Activated CD8-positive, alpha-beta T cell treated with anti-CD3 and anti-CD28 coated beads, Interleukin-2, amount 10 ng/mL, durations not matched to agents 7 days and 5 days (primary cell): Measurements from ENCODE around the gene OR11G2. TPM values are rescaled to one million over a fixed set of nuclear protein-coding genes. Genes with fewer than 3 reads are reported as not detected.
"Not testable (repeated sequence)": the region's sequence is repeated elsewhere in the genome, so short reads cannot be mapped to it uniquely, and the experiment has no call there.

Experiments
- ATAC-seq: fragments of 150-1000 bp; cut with Tn5 transposase; one replicate; pipeline ENCODE4 v1.10.0; 2021; ENCODE audit warnings: moderate library complexity
- CTCF ChIA-PET: fragments of 350-600 bp; sonication (Branson Sonifier 250); formaldehyde crosslinking; loops from one replicate; lab custom pipeline; 2021; ENCODE audit warnings: antibody characterized with exemption; lab: Charles Lee
- POLR2A ChIA-PET: fragments of 350-600 bp; sonication (Branson Sonifier 250); formaldehyde crosslinking; loops from one replicate; lab custom pipeline; 2021; ENCODE audit warnings: antibody characterized with exemption; lab: Charles Lee
- DNase-seq: peaks from one replicate; pipeline ENCODE4 v3.0.0-alpha.2; 2020
- H3K27ac Mint-ChIP-seq: one replicate; pipeline ENCODE4 v1.8.0; 2021; ENCODE audit warnings: mild to moderate bottlenecking, mixed read lengths
- H3K27me3 Mint-ChIP-seq: one replicate; pipeline ENCODE4 v1.8.0; 2021; ENCODE audit warnings: low read depth, mixed read lengths
- H3K36me3 Mint-ChIP-seq: one replicate; pipeline ENCODE4 v1.8.0; 2021; ENCODE audit warnings: low read depth, mixed read lengths
- H3K4me1 Mint-ChIP-seq: one replicate; pipeline ENCODE4 v1.8.0; 2021; ENCODE audit warnings: low read depth, mixed read lengths
- H3K4me3 Mint-ChIP-seq: one replicate; pipeline ENCODE4 v1.8.0; 2021; ENCODE audit warnings: mild to moderate bottlenecking, mixed read lengths
- H3K9me3 Mint-ChIP-seq: one replicate; pipeline ENCODE4 v1.8.0; 2022; ENCODE audit warnings: mixed read lengths; ENCODE audit not compliant: insufficient read depth
- total RNA-seq, 2 experiments: library from RNA; stranded (reverse); gene quantifications; one replicate each; pipeline ENCODE4 v1.2.3, GENCODE V29; 2021

The OR11G2 gene
- total RNA-seq, 2 experiments from 2014 or later = not detected

GRCh38 chr14:20191396-20191795 lies 700 bp downstream of the OR11G2 start:
- H3K27ac Mint-ChIP-seq = no peak overlapping the region
- POLR2A ChIA-PET = no interaction called here
- no peaks in the 10 kb centered on the region for H3K9me3 Mint-ChIP-seq
- ATAC-seq (no peak), DNase-seq (no peak)
- CTCF ChIA-PET = no interaction called here
- no peak overlapping the region for H3K4me3 Mint-ChIP-seq
- peaks cover 6% of the 10 kb centered on the region for H3K27me3 Mint-ChIP-seq
- H3K4me1 Mint-ChIP-seq = no peaks in the 10 kb centered on the region
- no peaks in the 10 kb centered on the region for H3K36me3 Mint-ChIP-seq

GRCh38 chr14:20194101-20194500 lies 3.4 kb downstream of the OR11G2 start:
- no peaks in the 10 kb centered on the region for H3K9me3 Mint-ChIP-seq
- peaks cover 3% of the 10 kb centered on the region for H3K27me3 Mint-ChIP-seq
- H3K27ac Mint-ChIP-seq = no peak overlapping the region
- H3K36me3 Mint-ChIP-seq = no peaks in the 10 kb centered on the region
- H3K4me1 Mint-ChIP-seq = no peaks in the 10 kb centered on the region
- DNase-seq = no peak
- ATAC-seq = no peak
- ChIA-PET POLR2A (no interaction called here), CTCF (no interaction called here)
- H3K4me3 Mint-ChIP-seq = no peak overlapping the region

- CTCF ChIA-PET, H3K27ac Mint-ChIP-seq, H3K4me3 Mint-ChIP-seq, H3K4me1 Mint-ChIP-seq, ATAC-seq, H3K36me3 Mint-ChIP-seq, DNase-seq, H3K27me3 Mint-ChIP-seq, H3K9me3 Mint-ChIP-seq, POLR2A ChIA-PET: not testable (repeated sequence)
Observed at GRCh38 chr14:20195170-20195569, 4.5 kb downstream of the OR11G2 start.

GRCh38 chr14:20195911-20196310 lies 5.2 kb downstream of the OR11G2 start:
- DNase-seq = no peak

GRCh38 chr14:20197459-20197858 lies 6.8 kb downstream of the OR11G2 start:
- POLR2A ChIA-PET = no interaction called here
- Mint-ChIP-seq H3K27me3 (peaks cover 3% of the 10 kb centered on the region), H3K9me3 (no peaks in the 10 kb centered on the region), H3K27ac (no peak overlapping the region), H3K4me1 (no peaks in the 10 kb centered on the region), H3K4me3 (no peak overlapping the region), H3K36me3 (no peaks in the 10 kb centered on the region)
- ATAC-seq = no peak
- DNase-seq = no peak
- CTCF ChIA-PET = no interaction called here

More at GRCh38 chr14:20195911-20196310, 5.2 kb downstream of the OR11G2 start:
- Mint-ChIP-seq H3K27me3 (peaks cover 3% of the 10 kb centered on the region), H3K4me1 (no peaks in the 10 kb centered on the region), H3K36me3 (no peaks in the 10 kb centered on the region), H3K4me3 (no peak overlapping the region), H3K9me3 (no peaks in the 10 kb centered on the region), H3K27ac (no peak overlapping the region)
- POLR2A ChIA-PET = no interaction called here
- CTCF ChIA-PET = no interaction called here
- ATAC-seq = no peak

- ATAC-seq (no peak), DNase-seq (no peak)
- Mint-ChIP-seq H3K4me3 (no peak overlapping the region), H3K9me3 (no peaks in the 10 kb centered on the region), H3K36me3 (no peaks in the 10 kb centered on the region), H3K27me3 (no peaks in the 10 kb centered on the region), H3K4me1 (no peaks in the 10 kb centered on the region), H3K27ac (no peak overlapping the region)
- ChIA-PET CTCF (no interaction called here), POLR2A (no interaction called here)
Observed at GRCh38 chr14:20198991-20199390, 8.3 kb downstream of the OR11G2 start.

- Mint-ChIP-seq H3K4me1 (no peaks in the 10 kb centered on the region), H3K36me3 (no peaks in the 10 kb centered on the region), H3K9me3 (no peaks in the 10 kb centered on the region), H3K27me3 (peaks cover 9% of the 10 kb centered on the region), H3K4me3 (no peak overlapping the region), H3K27ac (no peak overlapping the region)
- ChIA-PET CTCF (no interaction called here), POLR2A (no interaction called here)
- DNase-seq (no peak), ATAC-seq (no peak)
Observed at GRCh38 chr14:20204721-20205120, 14.0 kb downstream of the OR11G2 start.

- ATAC-seq (no peak), DNase-seq (no peak)
- ChIA-PET POLR2A (no interaction called here), CTCF (no interaction called here)
- H3K4me1 Mint-ChIP-seq = no peaks in the 10 kb centered on the region
- no peaks in the 10 kb centered on the region for H3K9me3 Mint-ChIP-seq
- no peaks in the 10 kb centered on the region for H3K36me3 Mint-ChIP-seq
- peaks cover 9% of the 10 kb centered on the region for H3K27me3 Mint-ChIP-seq
- no peak overlapping the region for H3K27ac Mint-ChIP-seq
- no peak overlapping the region for H3K4me3 Mint-ChIP-seq
Observed at GRCh38 chr14:20209595-20209994, 18.9 kb downstream of the OR11G2 start.

GRCh38 chr14:20212406-20212805 lies 21.7 kb downstream of the OR11G2 start:
- POLR2A ChIA-PET, H3K4me1 Mint-ChIP-seq, CTCF ChIA-PET, ATAC-seq, H3K4me3 Mint-ChIP-seq, H3K27ac Mint-ChIP-seq, DNase-seq, H3K9me3 Mint-ChIP-seq, H3K36me3 Mint-ChIP-seq, H3K27me3 Mint-ChIP-seq: not testable (repeated sequence)

GRCh38 chr14:20215196-20215595 lies 24.5 kb downstream of the OR11G2 start:
- no peaks in the 10 kb centered on the region for H3K4me1 Mint-ChIP-seq
- H3K27me3 Mint-ChIP-seq = no peaks in the 10 kb centered on the region
- H3K36me3 Mint-ChIP-seq = no peaks in the 10 kb centered on the region
- no peak overlapping the region for H3K4me3 Mint-ChIP-seq
- ChIA-PET POLR2A (no interaction called here), CTCF (no interaction called here)
- DNase-seq (no peak), ATAC-seq (no peak)
- H3K9me3 Mint-ChIP-seq = no peaks in the 10 kb centered on the region
- no peak overlapping the region for H3K27ac Mint-ChIP-seq

GRCh38 chr14:20219033-20219432 lies 28.3 kb downstream of the OR11G2 start:
- Mint-ChIP-seq H3K27ac (no peak overlapping the region), H3K4me3 (no peak overlapping the region), H3K9me3 (no peaks in the 10 kb centered on the region), H3K36me3 (no peaks in the 10 kb centered on the region), H3K4me1 (no peaks in the 10 kb centered on the region), H3K27me3 (no peaks in the 10 kb centered on the region)
- CTCF ChIA-PET = no interaction called here
- POLR2A ChIA-PET = no interaction called here
- DNase-seq (no peak), ATAC-seq (no peak)

- Mint-ChIP-seq H3K4me3 (no peak within 1 kb of the TSS), H3K27me3 (peaks cover 3% of the 10 kb centered on the region), H3K36me3 (no peaks in the 10 kb centered on the region), H3K27ac (no peak within 1 kb of the TSS), H3K9me3 (no peaks in the 10 kb centered on the region), H3K4me1 (no peaks in the 10 kb centered on the region)
- ATAC-seq (no peak), DNase-seq (no peak)
- POLR2A ChIA-PET = no interaction called here
- CTCF ChIA-PET = no interaction called here
Observed at GRCh38 chr14:20223410-20223809, 32.7 kb downstream of the OR11G2 start, which contains the start of gene OR11H6. TSS of gene OR11H6 (plus strand) at chr14:20223710. CDS start at chr14:20223710, 0 bp downstream.

- H3K27me3 Mint-ChIP-seq = peaks cover 3% of the 10 kb centered on the region
- no peak for DNase-seq
- no peak within 1 kb of the TSS for H3K27ac Mint-ChIP-seq
- no peaks in the 10 kb centered on the region for H3K4me1 Mint-ChIP-seq
- no peak for ATAC-seq
- H3K4me3 Mint-ChIP-seq = no peak within 1 kb of the TSS
- ChIA-PET CTCF (no interaction called here), POLR2A (no interaction called here)
- no peaks in the 10 kb centered on the region for H3K9me3 Mint-ChIP-seq
- H3K36me3 Mint-ChIP-seq = no peaks in the 10 kb centered on the region
Observed at GRCh38 chr14:20228681-20229080, 38.0 kb downstream of the OR11G2 start, which contains the start of gene OR11H7. TSS of gene OR11H7 (plus strand) at chr14:20228981.
